ENCODE measurements around the gene TACC2. TPM values are rescaled to one million over a fixed set of nuclear protein-coding genes. Genes with fewer than 3 reads are reported as not detected.

TACC2 gene
- total RNA-seq, 1 experiment from 2014 or later, result 89.0 TPM

DNA sequence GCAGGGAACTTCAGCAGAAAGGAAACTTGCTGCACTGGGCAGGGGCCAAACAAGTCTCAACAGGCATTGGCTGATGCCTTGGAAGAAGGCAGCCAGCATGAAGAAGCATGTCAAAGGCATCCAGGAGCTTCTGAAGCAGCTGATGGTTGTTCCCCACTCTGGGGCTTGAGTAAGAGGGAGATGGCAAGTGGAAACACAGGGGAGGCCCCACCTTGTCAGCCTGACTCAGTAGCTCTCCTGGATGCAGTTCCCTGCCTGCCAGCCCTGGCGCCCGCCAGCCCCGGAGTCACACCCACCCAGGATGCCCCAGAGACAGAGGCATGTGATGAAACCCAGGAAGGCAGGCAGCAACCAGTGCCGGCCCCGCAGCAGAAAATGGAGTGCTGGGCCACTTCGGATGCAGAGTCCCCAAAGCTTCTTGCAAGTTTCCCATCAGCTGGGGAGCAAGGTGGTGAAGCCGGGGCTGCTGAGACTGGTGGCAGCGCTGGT, 96.5 kb downstream of the TACC2 start:
- Mint-ChIP-seq H3K27ac (ENCODE audit: low read depth, unreplicated experiment) (peak overlapping the region; percentile 63), H3K36me3 (ENCODE audit: insufficient read depth, unreplicated experiment) (no peaks in the 10 kb centered on the region), H3K4me3 (ENCODE audit: unreplicated experiment) (peak overlapping the region; percentile 38), H3K4me1 (ENCODE audit: insufficient read depth, unreplicated experiment) (peaks cover 23% of the 10 kb centered on the region), H3K27me3 (ENCODE audit: insufficient read depth, unreplicated experiment) (no peaks in the 10 kb centered on the region), H3K9me3 (ENCODE audit: unreplicated experiment) (no peaks in the 10 kb centered on the region)
- POLR2A ChIA-PET, result interaction anchor here (1.1 to 7.9 kb wide), 14 partner anchors 16 to 157 kb away, joined by 3 to 88 read pairs (median 6); partner anchors contain the start of gene ATE1
- intact Hi-C loops (cut with micrococcal nuclease), result no loop called here
- BruUV-seq (replicated peaks), result no TSS peak
- TF ChIP-seq, protein P1, sequence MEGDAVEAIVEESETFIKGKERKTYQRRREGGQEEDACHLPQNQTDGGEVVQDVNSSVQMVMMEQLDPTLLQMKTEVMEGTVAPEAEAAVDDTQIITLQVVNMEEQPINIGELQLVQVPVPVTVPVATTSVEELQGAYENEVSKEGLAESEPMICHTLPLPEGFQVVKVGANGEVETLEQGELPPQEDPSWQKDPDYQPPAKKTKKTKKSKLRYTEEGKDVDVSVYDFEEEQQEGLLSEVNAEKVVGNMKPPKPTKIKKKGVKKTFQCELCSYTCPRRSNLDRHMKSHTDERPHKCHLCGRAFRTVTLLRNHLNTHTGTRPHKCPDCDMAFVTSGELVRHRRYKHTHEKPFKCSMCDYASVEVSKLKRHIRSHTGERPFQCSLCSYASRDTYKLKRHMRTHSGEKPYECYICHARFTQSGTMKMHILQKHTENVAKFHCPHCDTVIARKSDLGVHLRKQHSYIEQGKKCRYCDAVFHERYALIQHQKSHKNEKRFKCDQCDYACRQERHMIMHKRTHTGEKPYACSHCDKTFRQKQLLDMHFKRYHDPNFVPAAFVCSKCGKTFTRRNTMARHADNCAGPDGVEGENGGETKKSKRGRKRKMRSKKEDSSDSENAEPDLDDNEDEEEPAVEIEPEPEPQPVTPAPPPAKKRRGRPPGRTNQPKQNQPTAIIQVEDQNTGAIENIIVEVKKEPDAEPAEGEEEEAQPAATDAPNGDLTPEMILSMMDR (IDR thresholded peaks at IDR 0.05; ENCODE audit: unreplicated experiment), result no peak
- DNase-seq (ENCODE audit: unreplicated experiment), result peak; percentile 84
- CTCF ChIA-PET, result interaction anchor here (0.6 to 3.3 kb wide), 5 partner anchors 23 to 106 kb away, joined by 4 to 21 read pairs (median 12); no protein-coding TSS in a partner anchor

DNA sequence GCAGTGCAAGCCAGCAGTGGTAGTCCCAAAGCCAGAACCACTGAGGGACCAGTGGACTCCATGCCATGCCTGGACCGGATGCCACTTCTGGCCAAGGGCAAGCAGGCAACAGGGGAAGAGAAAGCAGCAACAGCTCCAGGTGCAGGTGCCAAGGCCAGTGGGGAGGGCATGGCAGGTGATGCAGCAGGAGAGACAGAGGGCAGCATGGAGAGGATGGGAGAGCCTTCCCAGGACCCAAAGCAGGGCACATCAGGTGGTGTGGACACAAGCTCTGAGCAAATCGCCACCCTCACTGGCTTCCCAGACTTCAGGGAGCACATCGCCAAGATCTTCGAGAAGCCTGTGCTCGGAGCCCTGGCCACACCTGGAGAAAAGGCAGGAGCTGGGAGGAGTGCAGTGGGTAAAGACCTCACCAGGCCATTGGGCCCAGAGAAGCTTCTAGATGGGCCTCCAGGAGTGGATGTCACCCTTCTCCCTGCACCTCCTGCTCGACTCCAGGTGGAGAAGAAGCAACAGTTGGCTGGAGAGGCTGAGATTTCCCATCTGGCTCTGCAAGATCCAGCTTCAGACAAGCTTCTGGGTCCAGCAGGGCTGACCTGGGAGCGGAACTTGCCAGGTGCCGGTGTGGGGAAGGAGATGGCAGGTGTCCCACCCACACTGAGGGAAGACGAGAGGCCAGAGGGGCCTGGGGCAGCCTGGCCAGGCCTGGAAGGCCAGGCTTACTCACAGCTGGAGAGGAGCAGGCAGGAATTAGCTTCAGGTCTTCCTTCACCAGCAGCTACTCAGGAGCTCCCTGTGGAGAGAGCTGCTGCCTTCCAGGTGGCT, 97.7 kb downstream of the TACC2 start:
- intact Hi-C loops (cut with micrococcal nuclease), result no loop called here
- Mint-ChIP-seq H3K4me3 (ENCODE audit: unreplicated experiment) (no peak overlapping the region), H3K4me1 (ENCODE audit: insufficient read depth, unreplicated experiment) (peaks cover 20% of the 10 kb centered on the region), H3K27ac (ENCODE audit: low read depth, unreplicated experiment) (peak overlapping the region; percentile 73), H3K36me3 (ENCODE audit: insufficient read depth, unreplicated experiment) (no peaks in the 10 kb centered on the region), H3K9me3 (ENCODE audit: unreplicated experiment) (no peaks in the 10 kb centered on the region), H3K27me3 (ENCODE audit: insufficient read depth, unreplicated experiment) (no peaks in the 10 kb centered on the region)
- no peak for DNase-seq (ENCODE audit: unreplicated experiment)
- ChIA-PET CTCF (interaction anchor here (0.6 to 3.3 kb wide), 7 partner anchors 13 to 316 kb away, joined by 3 to 21 read pairs (median 7); no protein-coding TSS in a partner anchor), POLR2A (interaction anchor here (1.4 to 7.9 kb wide), 10 partner anchors 15 to 158 kb away, joined by 3 to 88 read pairs (median 8); partner anchors contain the start of gene ATE1)
- BruUV-seq (replicated peaks), result no TSS peak
- TF ChIP-seq, protein P1 (IDR thresholded peaks at IDR 0.05; ENCODE audit: unreplicated experiment), result no peak

DNA sequence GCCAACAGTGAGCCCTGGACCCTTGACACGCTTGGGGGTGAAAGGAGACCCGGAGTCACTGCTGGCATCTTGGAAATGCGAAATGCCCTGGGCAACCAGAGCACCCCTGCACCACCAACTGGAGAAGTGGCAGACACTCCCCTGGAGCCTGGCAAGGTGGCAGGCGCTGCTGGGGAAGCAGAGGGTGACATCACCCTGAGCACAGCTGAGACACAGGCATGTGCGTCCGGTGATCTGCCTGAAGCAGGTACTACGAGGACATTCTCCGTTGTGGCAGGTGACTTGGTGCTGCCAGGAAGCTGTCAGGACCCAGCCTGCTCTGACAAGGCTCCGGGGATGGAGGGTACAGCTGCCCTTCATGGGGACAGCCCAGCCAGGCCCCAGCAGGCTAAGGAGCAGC, 98.5 kb downstream of the TACC2 start:
- ChIA-PET POLR2A (interaction anchor here (0.6 to 7.9 kb wide), 9 partner anchors 14 to 1011 kb away, joined by 3 to 88 read pairs (median 5); no protein-coding TSS in a partner anchor), CTCF (interaction anchor here (0.6 to 3.3 kb wide), 4 partner anchors 24 to 317 kb away, joined by 3 to 21 read pairs (median 10); no protein-coding TSS in a partner anchor)
- no TSS peak for BruUV-seq (replicated peaks)
- H3K27ac Mint-ChIP-seq (ENCODE audit: low read depth, unreplicated experiment), result no peak overlapping the region
- no peak overlapping the region for H3K4me3 Mint-ChIP-seq (ENCODE audit: unreplicated experiment)
- intact Hi-C loops (cut with micrococcal nuclease), result no loop called here
- H3K4me1 Mint-ChIP-seq (ENCODE audit: insufficient read depth, unreplicated experiment), result peaks cover 19% of the 10 kb centered on the region
- H3K27me3 Mint-ChIP-seq (ENCODE audit: insufficient read depth, unreplicated experiment), result no peaks in the 10 kb centered on the region
- no peaks in the 10 kb centered on the region for H3K36me3 Mint-ChIP-seq (ENCODE audit: insufficient read depth, unreplicated experiment)
- no peaks in the 10 kb centered on the region for H3K9me3 Mint-ChIP-seq (ENCODE audit: unreplicated experiment)
- no peak for DNase-seq (ENCODE audit: unreplicated experiment)
- TF ChIP-seq, protein P1 (IDR thresholded peaks at IDR 0.05; ENCODE audit: unreplicated experiment), result no peak

All from MCF 10A (cell line).